HG02970 (cell line): Measurements from ENCODE around the gene HOXD10.

Source experiments
- ATAC-seq: cut with Tn5 transposase; IDR thresholded peaks from one replicate; pipeline ENCODE4 v1.9.1; 2021; ENCODE audit warnings: mild to moderate bottlenecking, moderate library complexity, moderate number of reproducible peaks; ENCODE audit not compliant: unreplicated experiment, low FRiP score

The HOXD10 gene

GRCh38 chr2:176115883-176116813 is at the start of gene HOXD10:
TSS of gene HOXD10 (plus strand) at chr2:176116778. CDS start at chr2:176116834, 56 bp downstream.
- no peak for ATAC-seq

GRCh38 chr2:176067589-176068418 is 48.8 kb upstream of the HOXD10 start:
- no peak for ATAC-seq

GRCh38 chr2:176068419-176068832 is 48.2 kb upstream of the HOXD10 start:
- no peak for ATAC-seq

- no peak for ATAC-seq
Measured at GRCh38 chr2:176071330-176072291, 45.0 kb upstream of the HOXD10 start.

GRCh38 chr2:176072292-176072669 is 44.3 kb upstream of the HOXD10 start:
- no peak for ATAC-seq

- ATAC-seq = no peak
Measured at GRCh38 chr2:176072951-176073904, 43.4 kb upstream of the HOXD10 start.

- ATAC-seq = no peak
Measured at GRCh38 chr2:176074919-176075425, 41.6 kb upstream of the HOXD10 start.

GRCh38 chr2:176075481-176075880 is 41.1 kb upstream of the HOXD10 start:
- ATAC-seq = no peak

GRCh38 chr2:176076063-176076462 is 40.5 kb upstream of the HOXD10 start:
- ATAC-seq = no peak

- ATAC-seq = no peak
Measured at GRCh38 chr2:176076796-176077195, 39.8 kb upstream of the HOXD10 start.

- ATAC-seq = no peak
Measured at GRCh38 chr2:176078541-176079284, 37.9 kb upstream of the HOXD10 start.

GRCh38 chr2:176079285-176079830 is 37.2 kb upstream of the HOXD10 start:
- no peak for ATAC-seq

- no peak for ATAC-seq
Measured at GRCh38 chr2:176079831-176080539, 36.6 kb upstream of the HOXD10 start.

- no peak for ATAC-seq
Measured at GRCh38 chr2:176080540-176081375, 35.8 kb upstream of the HOXD10 start.

- ATAC-seq = no peak
Measured at GRCh38 chr2:176081376-176081836, 35.2 kb upstream of the HOXD10 start.

GRCh38 chr2:176081837-176082524 is 34.6 kb upstream of the HOXD10 start:
- no peak for ATAC-seq
